ENCODE results near the gene KRTAP5-7. TPM values are rescaled to one million over a fixed set of nuclear protein-coding genes. Genes with fewer than 3 reads are reported as not detected.
"Not testable (repeated sequence)": the region's sequence is repeated elsewhere in the genome, so short reads cannot be mapped to it uniquely, and the experiment has no call there.

Gene KRTAP5-7
- total and polyA plus RNA-seq, 2 of the 13 experiments (the other 11 are each of a cell fraction or from before 2014, with no cell fraction given) = 0.54 TPM; not detected in 1

- TF ChIP-seq ZBTB38 (CRISPR knock-in tag; IDR thresholded peaks at IDR 0.05) (0 out of 2 replicates have a peak, but pooled peaks have one; percentile 11), ZNF292 (CRISPR knock-in tag; IDR thresholded peaks at IDR 0.05; ENCODE audit: borderline replicate concordance, low read depth) (0 out of 2 replicates have a peak, but pooled peaks have one; percentile 19), ZNF687 (CRISPR knock-in tag; IDR thresholded peaks at IDR 0.05) (peak; percentile 39)
- intact Hi-C loops (cut with micrococcal nuclease; ENCODE audit: unreplicated experiment); CTCF ChIA-PET (ENCODE audit: low intra/inter-chr PET ratio, low total read pairs); ATAC-seq; H3K27me3 ChIP-seq (ENCODE audit: control insufficient read depth in 1 of 2, insufficient read depth in 2 of 2, low read length in 2 of 2); H3K9me3 ChIP-seq (ENCODE audit: low read length); in situ Hi-C loops (cut with HindIII; ENCODE audit: extremely low pct_ligation_motif_present, low pct_unique_long_range_greater_than_20kb); POLR2A ChIA-PET; H3K79me2 ChIP-seq (ENCODE audit: insufficient read depth, low read length); H4K20me1 ChIP-seq (ENCODE audit: insufficient read depth, low read length); DNase-seq (ENCODE audit: low spot score); H3K36me3 ChIP-seq (replicated peaks in 1 of 2; ENCODE audit: control insufficient read depth in 1 of 2, insufficient read depth in 2 of 2, low read length in 2 of 2); H3K4me3 ChIP-seq (replicated peaks in 1 of 3; ENCODE audit: insufficient read depth in 1 of 3, low read depth in 2 of 3, low read length in 3 of 3); H3K9ac ChIP-seq (ENCODE audit: insufficient read depth, low read depth, low read length); H3K4me2 ChIP-seq (ENCODE audit: low read depth, low read length); H3K27ac ChIP-seq (ENCODE audit: extremely low read length, insufficient read depth, low read length); FAIRE-seq; H2AFZ ChIP-seq (ENCODE audit: low read length); BruUV-seq (replicated peaks): not testable (repeated sequence)
- peaks cover 95% of the 10 kb centered on the region for H3K4me1 ChIP-seq (ENCODE audit: insufficient read depth, low read length)
- no CpG with 5 or more reads among the region's 4 CpGs for whole genome bisulfite sequencing (ENCODE audit: low lambda C conversion rate)
Measured at GRCh38 chr11:71537977-71538665, 11.1 kb downstream of the KRTAP5-7 start, which contains the start of gene KRTAP5-8. Gene KRTAP5-8 (plus strand): TSS chr11:71538025. CDS start chr11:71538056, 31 bp downstream.
